IPS DF 4.7 (cell line): ENCODE measurements around the gene ARAF.
"Not testable (repeated sequence)": the region's sequence is repeated elsewhere in the genome, so short reads cannot be mapped to it uniquely, and the experiment has no call there.

Source experiments
- DNase-seq: peaks from one replicate; pipeline ENCODE4 v3.0.0-alpha.2; 2013; ENCODE audit warnings: low spot score; ENCODE audit errors: extremely low read depth

ARAF gene

DNA sequence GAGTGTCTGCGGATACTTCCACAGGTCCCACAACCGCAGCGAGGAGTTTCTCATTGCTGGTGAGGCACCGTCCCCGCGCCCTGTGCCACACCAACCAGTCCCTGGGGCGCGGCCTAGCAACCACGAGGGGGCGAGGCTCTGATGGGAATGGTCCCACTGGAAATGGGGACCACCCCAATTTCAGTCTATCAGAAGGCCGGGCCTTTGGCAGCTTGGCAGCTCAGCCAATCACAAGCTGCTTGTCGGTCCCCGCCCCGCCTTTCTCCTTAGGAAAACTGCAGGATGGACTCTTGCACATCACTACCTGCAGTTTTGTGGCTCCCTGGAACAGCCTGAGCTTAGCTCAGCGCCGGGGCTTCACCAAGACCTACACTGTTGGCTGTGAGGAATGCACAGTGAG, 24.3 kb downstream of the ARAF start:
- no peak for DNase-seq

DNA sequence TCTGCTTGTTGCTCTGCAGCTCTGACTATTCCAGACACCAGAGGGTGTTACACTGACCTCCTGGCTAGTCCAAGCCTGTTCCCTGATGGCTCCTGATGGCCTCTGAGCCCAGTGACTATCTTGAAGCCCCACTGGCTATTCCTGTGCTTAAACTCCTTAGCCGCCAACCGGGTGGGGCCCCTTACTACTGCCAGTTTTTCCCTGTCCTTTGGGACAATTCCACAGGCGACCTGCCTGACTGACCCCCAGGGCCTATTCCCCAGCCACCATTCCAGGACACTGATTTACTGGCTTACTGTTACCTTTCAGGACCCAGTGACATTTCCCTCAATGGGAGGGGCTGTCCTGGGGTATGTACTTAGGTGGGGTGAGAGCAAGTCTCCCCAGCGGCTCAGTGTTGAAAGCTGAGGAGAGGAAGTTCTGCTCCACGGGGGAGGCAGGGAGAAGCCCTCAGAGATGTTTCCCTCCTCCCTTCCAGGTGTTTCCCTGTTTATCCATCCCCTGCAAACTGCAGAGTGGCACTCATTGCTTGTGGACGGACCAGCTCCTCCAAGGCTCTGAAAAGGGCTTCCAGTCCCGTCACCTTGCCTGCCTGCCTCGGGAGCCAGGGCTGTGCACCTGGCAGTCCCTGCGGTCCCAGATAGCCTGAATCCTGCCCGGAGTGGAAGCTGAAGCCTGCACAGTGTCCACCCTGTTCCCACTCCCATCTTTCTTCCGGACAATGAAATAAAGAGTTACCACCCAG, 25.2 kb downstream of the ARAF start:
- DNase-seq = no peak

DNA sequence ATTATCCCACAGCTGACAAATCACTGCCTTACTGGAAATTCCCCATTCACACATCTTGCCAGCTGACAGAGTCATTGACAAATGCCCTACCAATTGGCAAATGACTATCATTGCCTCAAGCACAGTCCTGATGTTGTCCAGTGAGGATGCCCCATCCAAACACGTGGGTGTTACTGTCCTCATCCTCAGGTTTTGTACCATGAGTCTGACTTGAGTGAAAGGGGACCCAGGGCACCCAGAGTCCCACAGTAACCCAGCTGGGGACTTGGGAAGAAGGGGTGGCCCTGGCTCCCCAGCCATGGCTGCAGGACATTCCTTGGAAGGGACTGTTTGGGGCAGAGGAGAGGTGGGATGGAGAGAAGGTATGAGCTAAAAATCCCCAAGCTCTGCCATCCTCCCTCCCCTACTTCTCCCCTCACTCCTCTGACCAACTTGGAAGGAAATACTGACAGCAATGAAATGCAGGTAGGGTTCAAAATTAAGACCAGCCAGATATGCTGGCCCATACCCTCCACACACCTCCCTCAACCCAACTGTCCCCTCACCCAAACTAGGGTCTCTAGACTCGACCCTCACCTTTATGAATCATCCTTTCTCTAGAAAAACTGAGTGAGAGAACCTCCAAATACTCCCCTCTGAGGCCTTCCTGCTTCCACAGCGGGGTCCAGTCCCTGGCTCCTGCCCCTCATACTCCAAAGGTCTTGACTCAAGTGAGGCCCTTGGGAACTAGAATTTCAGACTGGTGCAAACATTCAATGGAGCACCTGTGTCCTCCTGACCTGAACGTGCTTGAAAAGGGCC, 26.3 kb downstream of the ARAF start:
- DNase-seq = no peak

DNA sequence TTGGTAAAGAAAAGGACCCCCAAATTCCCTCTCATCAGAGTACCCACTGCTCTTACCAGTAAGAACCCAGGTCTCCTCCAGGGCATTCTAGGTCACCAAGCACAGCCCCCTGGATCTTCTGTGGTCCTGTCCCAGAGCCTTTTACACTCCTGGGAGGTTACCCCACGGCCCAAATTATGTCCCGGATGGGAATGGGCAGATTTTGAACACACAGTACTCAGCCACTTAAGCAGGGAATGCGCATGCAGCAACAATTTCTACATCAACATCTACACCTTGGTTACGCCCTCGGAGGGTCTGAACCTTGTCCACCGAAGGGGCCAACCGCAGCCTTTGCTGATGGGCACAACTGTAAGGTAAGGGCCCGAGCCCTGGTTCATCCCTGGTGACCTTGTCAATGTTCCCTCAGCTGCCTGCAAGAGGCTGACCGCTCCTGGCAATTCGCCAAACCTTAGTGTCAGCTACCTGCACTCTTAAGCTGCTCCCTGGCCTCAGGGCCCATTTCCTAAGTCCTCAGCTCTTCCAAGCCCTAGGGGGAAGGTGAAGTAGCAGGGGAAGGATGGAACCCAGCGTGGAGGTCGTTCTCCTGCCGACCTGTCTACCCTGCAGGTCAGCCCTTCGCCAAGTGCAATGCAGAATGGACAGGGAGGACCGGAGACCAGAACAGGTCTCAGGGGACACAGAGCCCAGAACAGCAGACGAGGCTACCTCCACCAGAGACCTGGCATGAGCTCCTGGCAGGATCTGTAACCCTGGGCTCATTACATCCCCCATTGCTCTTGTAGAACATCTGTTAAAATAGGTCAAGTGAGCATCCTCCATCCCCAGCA, 27.1 kb downstream of the ARAF start:
- DNase-seq = no peak

DNA sequence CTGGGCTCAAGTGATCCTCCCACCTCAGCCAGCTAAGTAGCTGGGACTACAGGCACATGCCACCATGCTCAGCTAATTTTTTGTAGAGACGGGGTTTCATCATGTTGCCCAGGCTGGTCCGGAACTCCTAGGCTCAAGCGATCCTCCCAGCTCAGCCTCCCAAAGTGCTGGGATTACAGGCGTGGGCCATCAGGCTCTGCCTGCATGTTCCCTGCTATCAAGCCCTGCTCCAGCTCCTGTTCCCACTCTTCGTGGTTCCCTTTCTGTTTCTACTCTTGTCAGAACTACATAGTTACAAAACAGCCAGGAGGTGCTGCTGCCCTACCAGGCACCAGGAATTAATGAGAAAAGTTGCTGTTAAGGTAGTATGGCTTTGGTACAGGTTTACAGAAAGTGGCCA, 30.0 kb downstream of the ARAF start:
- no peak for DNase-seq

DNA sequence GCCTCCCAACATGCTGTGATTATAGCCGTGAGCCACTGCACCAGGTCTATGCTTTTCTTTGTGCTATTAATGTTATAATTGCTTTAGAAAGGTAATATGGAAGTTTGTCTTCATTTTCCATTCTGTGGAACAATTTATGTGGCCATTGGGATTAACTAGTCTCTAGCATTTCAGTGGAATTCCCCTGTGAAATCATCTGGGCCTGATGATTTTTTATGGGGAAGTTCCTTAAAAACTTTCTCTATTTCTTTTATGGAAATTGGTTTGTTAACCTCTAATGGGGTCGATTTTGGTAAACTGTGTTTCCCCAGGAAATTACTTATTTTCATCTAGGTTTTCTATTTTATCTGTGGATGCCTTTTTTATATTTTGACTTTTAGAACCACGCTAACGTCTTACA, 32.5 kb downstream of the ARAF start:
- DNase-seq = no peak

DNA sequence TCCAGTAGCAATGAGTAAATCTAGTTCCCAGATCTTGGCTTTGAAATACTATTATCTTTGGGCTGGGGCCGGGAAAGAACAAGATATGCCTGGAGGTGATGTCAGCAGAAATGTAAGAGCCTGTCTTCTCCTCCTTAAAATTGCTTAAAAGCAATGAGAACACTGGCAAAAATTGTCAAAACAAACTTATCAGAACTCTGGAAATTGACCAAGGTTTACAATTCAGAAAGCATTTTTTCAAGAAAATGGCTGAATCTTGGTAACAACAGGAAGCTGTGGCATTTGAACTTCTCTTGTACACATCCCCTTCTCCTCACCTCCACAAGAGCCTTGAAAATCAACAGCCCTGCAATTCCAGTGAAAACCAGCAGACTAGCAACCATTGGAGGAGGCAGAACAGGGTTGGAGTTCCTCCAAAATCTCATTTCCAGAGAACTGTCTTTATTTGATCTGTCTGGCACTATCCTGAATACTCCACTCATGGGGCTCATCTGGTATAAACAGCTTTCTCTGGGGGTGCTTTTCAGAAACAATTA, 34.8 kb downstream of the ARAF start:
- DNase-seq = no peak

DNA sequence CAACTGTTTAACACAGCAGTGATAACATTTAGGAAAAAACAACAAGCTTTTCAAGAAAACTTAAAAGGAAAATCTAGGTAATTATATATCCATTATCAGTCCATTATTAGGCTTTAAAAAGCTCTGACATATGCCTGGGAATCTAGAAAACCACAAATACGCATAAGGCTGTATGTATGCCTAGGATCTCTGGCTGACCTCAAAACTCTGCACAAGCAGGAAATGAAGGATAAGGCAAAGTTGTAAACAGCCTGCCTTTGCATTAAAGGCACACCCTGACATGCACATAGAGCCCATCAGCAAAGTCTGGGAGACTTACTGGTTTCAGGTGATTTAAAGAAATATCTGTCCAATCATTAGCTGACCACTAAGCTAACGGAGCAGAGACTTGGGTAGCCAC, 35.3 kb downstream of the ARAF start:
- DNase-seq = no peak

DNA sequence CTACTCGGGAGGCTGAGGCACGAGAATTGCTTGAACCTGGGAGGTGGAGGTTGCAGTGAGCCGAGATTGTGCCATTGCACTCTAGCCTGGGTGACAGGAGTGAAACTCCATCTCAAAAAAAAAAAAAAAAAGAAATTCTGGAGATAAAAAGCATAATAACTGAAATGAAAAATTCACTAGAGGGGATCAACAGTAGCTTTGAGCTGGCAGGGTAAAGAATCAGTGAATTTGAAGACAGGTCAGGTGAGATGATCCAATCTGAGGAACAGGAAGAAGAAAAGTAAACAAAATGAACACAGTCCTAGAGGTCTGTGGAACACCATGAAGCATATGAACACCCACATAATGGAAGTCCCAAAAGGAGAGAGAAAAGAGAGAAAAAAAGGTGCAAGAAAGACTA, 36.2 kb downstream of the ARAF start:
- no peak for DNase-seq

DNA sequence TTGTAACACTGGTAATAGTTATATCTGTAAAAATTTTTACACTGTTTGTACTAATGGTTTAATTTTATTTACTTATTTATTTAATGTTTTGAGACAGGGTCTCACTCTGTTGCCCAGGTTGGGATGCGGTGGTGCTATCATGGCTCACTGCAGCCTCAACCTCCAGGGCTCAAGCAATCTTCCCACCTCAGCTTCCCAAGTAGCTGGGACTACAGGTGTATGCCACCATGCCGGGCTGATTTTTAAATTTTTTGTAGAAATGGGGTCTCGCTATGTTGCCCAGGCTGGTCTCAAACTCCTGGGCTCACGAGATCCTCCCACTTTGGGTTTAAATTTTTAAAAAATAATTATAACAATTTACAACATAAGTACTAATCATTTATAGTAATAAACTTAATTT, 42.1 kb downstream of the ARAF start:
- DNase-seq = not testable (repeated sequence)

DNA sequence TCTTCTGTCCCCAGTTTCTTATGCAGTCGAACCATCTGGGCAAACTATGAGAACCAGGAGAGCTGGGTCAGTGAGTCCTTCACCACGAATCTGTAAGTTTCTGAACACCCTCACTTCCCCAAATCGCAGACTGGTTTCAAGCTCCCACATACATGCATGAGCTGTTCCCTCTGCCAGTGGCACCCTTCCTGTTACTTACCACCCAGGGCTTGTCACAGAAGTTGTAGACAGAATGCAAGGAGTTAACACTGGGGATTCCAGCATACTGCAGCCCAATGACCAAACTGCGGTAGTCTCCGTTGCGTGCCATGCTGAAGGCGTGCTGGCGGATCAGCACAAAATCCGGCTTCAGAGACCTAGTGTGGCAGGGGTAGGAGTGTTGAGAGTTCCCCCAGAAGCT, 44.0 kb downstream of the ARAF start:
- DNase-seq = no peak

DNA sequence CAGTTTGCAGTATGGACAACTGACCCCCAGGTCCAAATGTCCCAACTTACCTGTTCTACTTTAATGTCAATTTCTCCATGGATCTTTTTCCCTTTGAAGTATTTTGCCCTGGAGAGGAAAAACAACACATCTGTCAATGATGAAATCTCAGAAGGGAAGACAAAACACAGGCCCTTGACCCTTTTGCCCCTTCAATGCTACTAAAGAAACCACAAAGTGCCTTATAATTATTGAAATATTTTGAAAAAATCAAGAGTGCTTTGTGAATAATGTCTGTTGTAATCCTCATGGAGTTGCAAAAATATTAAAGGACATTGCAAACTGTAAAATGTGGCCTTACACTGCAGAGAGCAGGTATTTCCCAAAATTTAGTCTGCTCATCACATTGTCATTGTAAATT, 46.1 kb downstream of the ARAF start:
- DNase-seq = no peak

DNA sequence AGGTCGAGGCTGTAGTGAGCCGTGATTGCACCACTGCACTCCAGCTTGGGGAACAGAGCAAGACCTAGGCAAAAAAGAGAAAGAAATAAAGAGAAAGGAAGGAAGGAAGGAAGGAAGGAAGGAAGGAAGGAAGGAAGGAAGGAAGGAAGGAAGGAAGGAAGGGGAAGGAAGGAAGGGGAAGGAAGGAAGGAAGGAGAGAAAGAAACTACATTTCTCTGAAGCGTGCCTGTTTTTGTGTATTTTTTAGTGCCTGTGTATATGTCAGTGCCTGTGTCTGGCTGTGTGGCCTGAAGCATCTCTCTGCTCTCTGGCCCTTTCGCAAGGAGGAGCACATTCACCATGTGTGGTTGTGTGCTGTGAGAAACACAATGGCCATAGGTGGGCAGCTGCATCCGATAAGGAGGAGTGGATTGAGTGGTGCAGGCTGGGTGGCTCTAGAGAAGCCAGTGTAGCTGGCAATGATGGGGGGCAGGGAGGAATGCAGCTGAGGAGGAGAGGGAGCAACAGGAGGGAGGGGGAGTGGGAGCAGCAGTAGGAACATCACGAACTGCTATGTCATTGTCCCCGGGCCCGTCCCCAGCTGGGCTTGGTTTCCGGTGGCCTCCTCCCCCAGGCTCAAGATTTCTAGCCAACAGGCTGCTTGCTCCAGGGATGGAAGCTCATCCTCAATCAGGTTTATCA, 47.3 kb downstream of the ARAF start:
- DNase-seq = no peak

DNA sequence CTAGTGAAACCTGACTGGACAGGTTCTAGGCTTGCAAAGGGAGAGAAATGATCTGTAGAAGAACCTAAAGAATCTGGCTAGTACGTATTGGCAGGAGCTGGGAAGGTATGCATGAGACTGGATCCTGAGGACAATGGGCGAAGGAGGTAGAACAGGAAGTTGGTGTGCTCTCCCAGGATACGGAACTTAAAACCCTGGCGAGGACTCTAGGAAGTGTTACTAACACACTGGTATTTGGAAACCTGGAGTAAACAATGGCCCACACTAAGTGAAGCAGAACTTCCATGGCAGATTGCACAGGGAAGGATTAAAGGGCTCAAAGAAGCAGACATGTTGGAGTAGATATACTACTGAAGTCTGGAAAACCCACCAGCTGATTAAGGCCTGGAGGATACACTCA, 49.5 kb downstream of the ARAF start:
- no peak for DNase-seq

DNA sequence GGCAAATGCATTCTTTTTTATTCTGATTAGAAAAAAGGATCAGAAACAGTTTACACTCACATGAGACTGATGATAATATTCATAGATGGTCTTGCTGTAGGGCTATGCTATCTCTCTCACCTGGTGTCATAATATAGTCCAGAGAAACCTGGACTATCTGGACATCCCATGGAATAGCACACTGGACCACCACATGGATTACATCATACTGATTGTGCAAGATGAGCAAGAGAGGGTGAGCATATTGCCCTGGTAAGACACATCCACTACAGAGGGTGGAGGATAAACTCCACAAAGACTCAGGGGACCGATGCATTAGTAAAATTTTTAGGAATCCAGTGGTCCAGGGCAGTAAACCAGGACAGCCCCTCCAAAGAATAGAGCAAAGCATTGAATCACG, 50.5 kb downstream of the ARAF start:
- DNase-seq = no peak

DNA sequence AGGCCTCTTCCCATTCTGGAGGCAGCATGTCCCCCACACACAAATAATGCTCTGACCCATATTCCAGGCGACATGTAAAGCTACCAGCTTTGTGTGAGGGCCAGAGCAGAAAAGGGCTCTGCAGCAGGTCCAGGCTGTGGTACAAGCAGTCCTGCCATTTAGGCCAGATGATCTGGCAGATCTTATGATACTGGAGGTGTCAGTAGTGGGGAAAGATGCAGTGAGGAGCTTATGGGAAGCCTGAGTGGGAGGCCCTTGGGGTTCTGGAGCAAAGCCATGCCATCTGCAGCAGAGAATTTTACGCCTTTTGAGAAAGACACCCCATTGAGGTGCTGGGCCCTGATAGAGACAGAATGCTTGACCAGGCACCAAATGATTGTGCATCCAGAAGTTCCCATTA, 50.9 kb downstream of the ARAF start:
- no peak for DNase-seq

DNA sequence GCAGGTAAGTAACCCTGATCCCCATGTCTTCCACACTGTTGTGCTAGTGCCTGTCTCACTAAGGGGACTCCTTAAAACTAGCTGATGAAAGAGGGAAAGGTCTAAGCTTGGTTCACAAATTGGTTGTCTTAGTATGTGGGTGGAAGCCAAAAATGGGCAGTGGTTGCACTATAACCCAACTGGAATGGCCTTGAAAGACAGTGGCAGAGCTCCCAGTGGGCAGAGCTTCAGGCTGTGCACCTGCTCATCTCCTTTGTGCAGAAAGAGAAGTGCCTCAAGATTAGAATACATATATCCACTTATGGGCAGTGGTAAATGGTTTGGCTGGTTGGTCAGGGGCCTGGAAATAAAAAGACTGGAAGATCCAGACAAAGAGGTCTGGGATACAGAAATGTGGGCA, 51.4 kb downstream of the ARAF start:
- DNase-seq = no peak

DNA sequence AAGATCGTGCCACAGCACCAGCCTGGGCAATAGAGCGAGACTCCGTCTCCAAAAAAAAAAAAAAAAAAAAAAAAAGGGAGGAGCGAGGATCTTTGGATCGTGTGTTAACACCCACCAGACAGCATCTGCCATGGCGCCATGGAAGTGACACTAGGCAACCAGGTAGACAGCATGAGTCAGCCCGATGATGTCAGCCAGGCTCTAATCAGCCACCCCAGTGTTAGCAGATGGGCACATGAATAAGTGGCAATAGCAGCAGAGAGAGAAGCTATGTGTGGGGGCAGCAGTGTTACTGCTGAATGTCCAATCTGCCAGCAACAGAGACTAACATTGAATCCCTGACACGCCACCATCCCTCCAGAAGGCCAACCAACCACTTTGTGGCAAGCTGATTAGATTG, 52.1 kb downstream of the ARAF start:
- DNase-seq = no peak

DNA sequence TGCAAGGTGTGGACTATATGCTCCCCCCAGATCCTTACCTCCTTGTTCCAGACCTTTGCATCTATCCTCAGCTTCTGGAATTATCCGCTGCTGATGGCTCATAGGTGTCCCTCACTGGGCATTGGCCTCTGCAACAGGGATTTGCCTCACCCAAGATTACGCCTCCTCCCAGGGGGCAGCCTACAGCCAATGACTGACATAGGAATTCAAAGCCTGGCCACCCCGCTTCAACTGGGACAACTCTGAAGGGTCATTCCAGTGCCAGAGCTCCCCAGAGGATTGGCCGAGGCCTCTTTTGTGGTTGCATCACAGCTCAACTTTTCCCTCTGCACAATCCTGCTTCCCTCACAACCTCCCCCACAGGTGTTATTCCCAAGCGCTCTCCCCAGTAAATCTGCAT, 53.6 kb downstream of the ARAF start:
- no peak for DNase-seq

DNA sequence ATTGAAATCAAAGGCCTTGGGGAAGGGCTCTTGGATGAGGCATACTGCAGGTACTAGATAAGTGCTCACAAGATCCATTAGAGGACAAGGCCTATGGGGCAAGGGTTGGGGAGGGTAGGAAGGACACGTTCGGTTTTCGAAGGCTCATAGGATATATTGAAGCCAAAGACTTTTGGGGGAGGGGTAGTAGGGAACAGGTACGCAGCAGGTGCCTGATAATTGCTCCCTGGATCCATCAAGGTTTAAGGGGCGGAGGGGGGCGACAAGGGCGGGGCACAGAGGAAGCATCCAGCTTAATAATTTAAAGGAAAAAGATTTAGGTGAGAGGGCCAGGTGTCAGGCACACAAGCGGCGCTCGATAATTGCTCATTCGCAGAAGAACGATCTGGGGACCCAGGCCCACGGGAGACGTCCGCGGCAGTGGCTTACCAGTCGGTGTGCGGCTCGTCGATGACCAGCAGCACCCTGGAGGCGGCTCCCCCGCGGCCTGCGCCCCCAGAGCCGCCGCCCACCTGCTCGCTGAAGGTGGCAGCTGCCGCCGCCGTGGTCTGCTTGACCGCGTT, 58.0 kb downstream of the ARAF start:
- DNase-seq = no peak
